Transverse colon (tissue), 4 donors: ENCODE measurements around the gene ZHX3. TPM values are rescaled to one million over a fixed set of nuclear protein-coding genes. Genes with fewer than 3 reads are reported as not detected.
A peak's percentile ranks its signal among the peaks of the same experiment; 100 is the strongest.

ENCODE experiments used
- DNase-seq: peaks from one replicate; pipeline ENCODE4 v3.0.0-alpha.2; 2019
- H3K27ac ChIP-seq, 4 donors: fragments of 200-600 bp; sonication (generic); 2 replicates each; pipeline ENCODE4 v1.5.1; 2016 to 2018; ENCODE audit warnings: inconsistent platforms in 4 of 4
- H3K27me3 ChIP-seq: fragments of 200-600 bp; sonication (generic); 2 replicates; pipeline ENCODE4 v1.5.1; 2017; ENCODE audit warnings: inconsistent platforms
- H3K36me3 ChIP-seq, 4 donors: fragments of 200-600 bp; sonication (generic); 2 replicates each; pipeline ENCODE4 v1.5.1; 2017 to 2019; ENCODE audit warnings: inconsistent platforms in 4 of 4
- H3K4me1 ChIP-seq, 4 donors: fragments of 200-600 bp; sonication (generic); 2 replicates each; pipeline ENCODE4 v1.5.1; 2017 to 2020; ENCODE audit warnings: inconsistent platforms in 4 of 4
- H3K4me3 ChIP-seq, 4 donors: fragments of 200-600 bp; sonication (generic); 1 replicate in 1 of 4; 2 replicates in 3 of 4; pipeline versions ENCODE4 v1.5.1 to v1.6.1; 2017 to 2019; ENCODE audit warnings: inconsistent platforms in 4 of 4
- H3K9me3 ChIP-seq, 2 donors: fragments of 200-600 bp; sonication (generic); 2 replicates each; pipeline ENCODE4 v1.5.1; 2017 to 2019; ENCODE audit warnings: inconsistent platforms in 2 of 2
- EP300 ChIP-seq: sonication (generic); formaldehyde crosslinking; IDR thresholded peaks from one replicate; pipeline ENCODE4 v1.6.1; 2017; ENCODE audit warnings: antibody characterized with exemption, low read depth
- POLR2A ChIP-seq: fragments of 450-650 bp; IDR thresholded peaks from one replicate; pipeline ENCODE4 v1.6.1; 2016; ENCODE audit warnings: antibody characterized with exemption, mild to moderate bottlenecking, moderate library complexity
- POLR2AphosphoS5 ChIP-seq, 3 donors: sonication (generic); formaldehyde crosslinking; IDR thresholded peaks; one replicate each; pipeline ENCODE4 v1.6.1; 2016; ENCODE audit warnings: antibody characterized with exemption in 3 of 3
- WGBS, 2 donors: methylation state at CpG; one replicate each; pipeline ENCODE4 v1.1.5; 2018; ENCODE audit warnings: low coverage in 1 of 2; 5-methylcytosine and 5-hydroxymethylcytosine counted together
- in situ Hi-C, 4 donors: fragments of 200-750 bp; cut with MboI; loops; one replicate each; pipeline versions ENCODE4 v1.15.0 to v1.15.1; 2017; ENCODE audit warnings: low sequenced_read_pairs in 3 of 4, low pct_ligation_motif_present in 1 of 4, low pct_unique_long_range_greater_than_20kb in 1 of 4
- intact Hi-C: fragments of 100-400 bp; cut with DNase I; formaldehyde crosslinking; loops from one replicate; pipeline ENCODE4 v1.15.1; 2023; ENCODE audit warnings: low total_unique reads
- total RNA-seq, 4 donors: library from RNA; depleted of rRNA; stranded (reverse); fragments of >200 nt; gene quantifications; one replicate each; pipeline ENCODE4 v1.1.0, GENCODE V29; 2016
- TF ChIP-seq, protein P1 (sequence below), 5 experiments: fragments of 200-600 bp in 3 of 5; fragments of 450-650 bp in 2 of 5; sonication (generic) in 3 of 5; IDR thresholded peaks; 1 replicate in 2 of 5; 2 replicates in 3 of 5; pipeline ENCODE4 v1.5.1; 2016 to 2017; ENCODE audit warnings: antibody characterized with exemption in 5 of 5, inconsistent platforms in 3 of 5, mild to moderate bottlenecking in 2 of 5, moderate library complexity in 1 of 5

ZHX3 gene
- total RNA-seq, 4 donors from 2014 or later: 22.7 to 34.8 (median 26.4) TPM

DNA sequence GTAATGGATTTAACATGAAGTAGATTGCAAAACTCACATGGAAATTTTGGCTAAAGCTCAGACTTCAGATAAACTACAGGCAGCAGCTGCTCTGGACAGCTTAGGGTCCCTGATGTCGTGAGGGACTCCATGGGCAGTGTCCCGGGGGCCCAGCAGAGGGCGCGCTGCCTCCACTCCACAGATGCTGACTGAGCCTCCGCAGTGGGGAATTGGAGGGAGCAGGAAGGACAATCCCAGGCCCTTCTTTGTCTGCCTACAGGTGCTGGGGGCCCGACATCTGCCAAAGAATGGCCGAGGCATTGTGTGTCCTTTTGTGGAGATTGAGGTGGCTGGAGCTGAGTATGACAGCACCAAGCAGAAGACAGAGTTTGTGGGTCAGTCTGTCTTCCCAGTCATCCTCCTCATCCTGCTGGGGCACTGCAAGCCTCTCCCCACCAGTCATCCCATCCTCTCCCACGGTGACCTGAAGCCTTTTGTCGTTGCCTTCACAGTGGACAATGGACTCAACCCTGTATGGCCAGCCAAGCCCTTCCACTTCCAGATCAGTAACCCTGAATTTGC is 144.3 kb downstream of the ZHX3 start:
- DNase-seq: peak; percentile 86
- Histone ChIP-seq H3K4me1 (peaks cover 9 to 34% (median 21%) of the 10 kb centered on the region in 4 donors), H3K27ac (peak overlapping the region; percentile 16 to 80 (median 50)), H3K36me3 (peaks cover 0 to 20% (median 9%) of the 10 kb centered on the region in 4 donors), H3K27me3 (no peaks in the 10 kb centered on the region), H3K4me3 (no peak overlapping the region), H3K9me3 (no peaks in the 10 kb centered on the region)
- TF ChIP-seq POLR2AphosphoS5 (IDR thresholded peaks at IDR 0.05): peak in 2 of 3 donors; percentile 34 to 50
- no peak for TF ChIP-seq POLR2A
- TF ChIP-seq, protein P1, sequence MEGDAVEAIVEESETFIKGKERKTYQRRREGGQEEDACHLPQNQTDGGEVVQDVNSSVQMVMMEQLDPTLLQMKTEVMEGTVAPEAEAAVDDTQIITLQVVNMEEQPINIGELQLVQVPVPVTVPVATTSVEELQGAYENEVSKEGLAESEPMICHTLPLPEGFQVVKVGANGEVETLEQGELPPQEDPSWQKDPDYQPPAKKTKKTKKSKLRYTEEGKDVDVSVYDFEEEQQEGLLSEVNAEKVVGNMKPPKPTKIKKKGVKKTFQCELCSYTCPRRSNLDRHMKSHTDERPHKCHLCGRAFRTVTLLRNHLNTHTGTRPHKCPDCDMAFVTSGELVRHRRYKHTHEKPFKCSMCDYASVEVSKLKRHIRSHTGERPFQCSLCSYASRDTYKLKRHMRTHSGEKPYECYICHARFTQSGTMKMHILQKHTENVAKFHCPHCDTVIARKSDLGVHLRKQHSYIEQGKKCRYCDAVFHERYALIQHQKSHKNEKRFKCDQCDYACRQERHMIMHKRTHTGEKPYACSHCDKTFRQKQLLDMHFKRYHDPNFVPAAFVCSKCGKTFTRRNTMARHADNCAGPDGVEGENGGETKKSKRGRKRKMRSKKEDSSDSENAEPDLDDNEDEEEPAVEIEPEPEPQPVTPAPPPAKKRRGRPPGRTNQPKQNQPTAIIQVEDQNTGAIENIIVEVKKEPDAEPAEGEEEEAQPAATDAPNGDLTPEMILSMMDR (IDR thresholded peaks at IDR 0.05): peak; percentile 95 to 96 (median 95)
- intact Hi-C loops: loop anchor here (2.0 kb wide), 1 partner anchor 166 kb away; no protein-coding TSS in a partner anchor
- in situ Hi-C loops: loop anchor here in 2 of 4 donors (5.0 to 10.0 kb wide), 3 partner anchors 52 to 169 kb away; partner anchors contain the start of gene LPIN3 (in 1 of the 2)
- WGBS, 2 donors: 0 to 30% methylated on average over 5 to 9 of the region's 9 CpGs

DNA sequence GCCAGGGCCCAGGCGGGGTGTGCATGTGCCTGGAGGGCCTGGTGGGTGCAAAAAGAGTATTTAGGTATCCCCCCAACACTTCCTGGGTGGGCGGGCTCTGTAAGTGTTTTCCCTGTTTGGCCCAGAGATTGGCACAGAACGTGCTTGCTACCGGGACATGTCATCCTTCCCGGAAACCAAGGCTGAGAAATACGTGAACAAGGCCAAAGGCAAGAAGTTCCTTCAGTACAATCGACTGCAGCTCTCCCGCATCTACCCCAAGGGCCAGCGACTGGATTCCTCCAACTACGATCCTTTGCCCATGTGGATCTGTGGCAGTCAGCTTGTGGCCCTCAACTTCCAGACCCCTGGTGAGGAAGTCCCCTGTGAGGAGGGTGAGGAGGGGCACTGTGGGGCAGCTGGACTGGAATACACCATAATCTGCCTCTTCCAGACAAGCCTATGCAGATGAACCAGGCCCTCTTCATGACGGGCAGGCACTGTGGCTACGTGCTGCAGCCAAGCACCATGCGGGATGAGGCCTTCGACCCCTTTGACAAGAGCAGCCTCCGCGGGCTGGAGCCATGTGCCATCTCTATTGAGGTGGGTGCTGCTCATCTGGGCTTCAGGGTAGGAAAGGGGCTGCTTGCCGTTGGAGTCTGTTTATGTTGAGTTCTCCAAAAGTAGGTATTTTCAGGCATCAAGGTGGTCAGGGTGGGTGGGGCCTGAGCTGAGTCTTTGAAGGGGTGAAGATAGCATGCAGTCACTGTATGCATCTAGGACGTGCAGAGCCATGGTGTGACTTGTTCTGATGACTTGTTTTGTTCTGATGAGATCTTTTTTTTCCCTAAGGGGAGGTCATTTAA is 145.0 kb downstream of the ZHX3 start:
- Histone ChIP-seq H3K9me3 (no peaks in the 10 kb centered on the region), H3K36me3 (peaks cover 0 to 20% (median 10%) of the 10 kb centered on the region in 4 donors), H3K4me1 (peaks cover 2 to 27% (median 15%) of the 10 kb centered on the region in 4 donors), H3K4me3 (no peak overlapping the region), H3K27me3 (no peaks in the 10 kb centered on the region), H3K27ac (peak overlapping the region; percentile 16 to 80 (median 52))
- peak; percentile 8 for DNase-seq
- TF ChIP-seq EP300 (no peak), POLR2AphosphoS5 (IDR thresholded peaks at IDR 0.05) (no peak), POLR2A (no peak)
- TF ChIP-seq, protein P1 (IDR thresholded peaks at IDR 0.05): no peak
- in situ Hi-C loops: loop anchor here in 2 of 4 donors (5.0 to 10.0 kb wide), 3 partner anchors 52 to 170 kb away; partner anchors contain the start of gene LPIN3 (in 1 of the 2)
- 72% methylated on average over 18 of the region's 18 CpGs; no CpG with 5 or more reads in 1 of the 2 donors for WGBS, 2 donors
- intact Hi-C loops: loop anchor here (2.0 kb wide), 1 partner anchor 166 kb away; no protein-coding TSS in a partner anchor

DNA sequence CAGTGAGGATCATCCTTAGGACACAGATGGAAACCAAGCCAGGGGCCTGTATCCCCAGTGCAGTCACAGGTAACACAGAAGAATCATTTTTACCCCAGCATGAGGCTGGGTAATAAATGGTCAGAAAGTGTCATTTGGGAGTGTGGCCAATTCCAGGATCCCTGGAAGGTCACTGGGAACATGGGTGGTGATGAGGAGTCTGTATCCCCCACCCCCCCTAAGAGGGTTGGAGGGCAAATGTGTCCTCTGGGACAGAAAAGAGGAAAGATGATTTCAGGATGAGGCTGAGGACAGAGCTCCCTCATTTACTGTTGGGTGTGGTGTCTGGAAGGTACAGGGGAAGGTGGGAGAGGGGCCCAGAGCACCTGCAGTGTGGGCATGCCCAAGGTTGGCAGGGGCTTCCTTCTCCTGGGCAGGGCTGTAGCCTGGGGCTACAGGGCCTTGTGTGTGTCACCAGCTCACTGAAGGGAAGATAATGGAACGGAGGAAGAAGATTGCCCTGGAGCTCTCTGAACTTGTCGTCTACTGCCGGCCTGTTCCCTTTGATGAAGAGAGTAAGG is 145.7 kb downstream of the ZHX3 start:
- H3K36me3 ChIP-seq: peaks cover 0 to 27% (median 11%) of the 10 kb centered on the region in 4 donors
- TF ChIP-seq POLR2AphosphoS5 (IDR thresholded peaks at IDR 0.05): no peak
- TF ChIP-seq, protein P1 (IDR thresholded peaks at IDR 0.05): no peak
- no peak for TF ChIP-seq EP300
- TF ChIP-seq POLR2A: no peak
- intact Hi-C loops (loop anchor here (2.0 kb wide), 1 partner anchor 167 kb away; no protein-coding TSS in a partner anchor), in situ Hi-C loops (loop anchor here in 2 of 4 donors (5.0 to 10.0 kb wide), 3 partner anchors 53 to 170 kb away; partner anchors contain the start of gene LPIN3 (in 1 of the 2))
- peaks cover 0 to 25% (median 14%) of the 10 kb centered on the region in 4 donors for H3K4me1 ChIP-seq
- H3K4me3 ChIP-seq: no peak overlapping the region
- H3K9me3 ChIP-seq: no peaks in the 10 kb centered on the region
- WGBS, 2 donors: 81% methylated on average over 3 of the region's 3 CpGs; no CpG with 5 or more reads in 1 of the 2 donors
- peak overlapping the region; percentile 16 to 80 (median 52) for H3K27ac ChIP-seq
- DNase-seq: peak; percentile 4
- no peaks in the 10 kb centered on the region for H3K27me3 ChIP-seq
